Dendritic cell treated with granulocyte-macrophage colony-stimulating factor and Interleukin-4, amounts not matched to agents 40 ng/mL and 50 ng/mL, for 4 days (primary cell): Measurements from ENCODE around the gene TBRG1.

Experiments
- H3K27ac Mint-ChIP-seq: one replicate; pipeline ENCODE4 v1.8.0; 2022; ENCODE audit warnings: mild to moderate bottlenecking, mixed read lengths
- H3K27me3 Mint-ChIP-seq: one replicate; pipeline ENCODE4 v1.8.0; 2022; ENCODE audit warnings: mild to moderate bottlenecking, mixed read lengths
- H3K36me3 Mint-ChIP-seq: one replicate; pipeline ENCODE4 v1.8.0; 2022; ENCODE audit warnings: low read depth, mixed read lengths
- H3K4me1 Mint-ChIP-seq: one replicate; pipeline ENCODE4 v1.8.0; 2022; ENCODE audit warnings: low read depth, mixed read lengths
- H3K4me3 Mint-ChIP-seq: one replicate; pipeline ENCODE4 v1.8.0; 2022; ENCODE audit warnings: mild to moderate bottlenecking, moderate library complexity, mixed read lengths
- H3K9me3 Mint-ChIP-seq: one replicate; pipeline ENCODE4 v1.8.0; 2022; ENCODE audit warnings: mixed read lengths
- intact Hi-C: fragments of 100-400 bp; cut with micrococcal nuclease; formaldehyde crosslinking; loops from one replicate; pipeline ENCODE4 v1.15.0; 2022

TBRG1 gene

DNA sequence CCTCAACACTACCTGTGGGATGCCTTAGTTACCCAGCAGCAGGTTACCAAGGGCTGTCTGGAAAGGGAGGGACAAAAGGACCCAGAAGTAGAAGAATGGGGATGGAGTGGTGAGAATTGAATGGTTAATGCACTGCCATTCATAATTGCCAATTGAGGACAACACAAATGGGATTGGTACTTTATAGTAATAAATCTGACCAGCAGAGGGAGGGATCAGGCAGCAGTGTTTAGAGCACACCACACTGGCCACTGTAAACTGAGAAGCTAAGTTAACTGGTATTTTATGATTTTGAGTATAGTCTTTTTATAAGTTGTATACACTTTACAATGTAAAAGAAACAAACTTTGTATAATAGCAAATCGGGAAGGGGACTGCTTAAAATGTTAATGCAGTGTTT is 10.7 kb downstream of the TBRG1 start:
- no peaks in the 10 kb centered on the region for H3K27me3 Mint-ChIP-seq
- H3K9me3 Mint-ChIP-seq: no peaks in the 10 kb centered on the region
- no peak overlapping the region for H3K27ac Mint-ChIP-seq
- H3K4me3 Mint-ChIP-seq: no peak overlapping the region
- intact Hi-C loops: no loop called here
- H3K36me3 Mint-ChIP-seq: peaks cover 94% of the 10 kb centered on the region
- H3K4me1 Mint-ChIP-seq: no peaks in the 10 kb centered on the region

GRCh38 chr11:124635932-124636331 is 13.3 kb downstream of the TBRG1 start:
- H3K27me3 Mint-ChIP-seq: no peaks in the 10 kb centered on the region
- no peak overlapping the region for H3K4me3 Mint-ChIP-seq
- H3K27ac Mint-ChIP-seq: no peak overlapping the region
- H3K4me1 Mint-ChIP-seq: no peaks in the 10 kb centered on the region
- H3K9me3 Mint-ChIP-seq: no peaks in the 10 kb centered on the region
- H3K36me3 Mint-ChIP-seq: peaks cover 74% of the 10 kb centered on the region
- intact Hi-C loops: no loop called here

GRCh38 chr11:124638500-124638899 is 15.8 kb downstream of the TBRG1 start:
- H3K4me3 Mint-ChIP-seq: no peak overlapping the region
- H3K27ac Mint-ChIP-seq: no peak overlapping the region
- H3K27me3 Mint-ChIP-seq: no peaks in the 10 kb centered on the region
- no peaks in the 10 kb centered on the region for H3K9me3 Mint-ChIP-seq
- peaks cover 48% of the 10 kb centered on the region for H3K36me3 Mint-ChIP-seq
- no peaks in the 10 kb centered on the region for H3K4me1 Mint-ChIP-seq
- intact Hi-C loops: no loop called here

- H3K36me3 Mint-ChIP-seq: peaks cover 42% of the 10 kb centered on the region
- no peak overlapping the region for H3K27ac Mint-ChIP-seq
- intact Hi-C loops: no loop called here
Observed at GRCh38 chr11:124639186-124639585, 16.5 kb downstream of the TBRG1 start.

DNA sequence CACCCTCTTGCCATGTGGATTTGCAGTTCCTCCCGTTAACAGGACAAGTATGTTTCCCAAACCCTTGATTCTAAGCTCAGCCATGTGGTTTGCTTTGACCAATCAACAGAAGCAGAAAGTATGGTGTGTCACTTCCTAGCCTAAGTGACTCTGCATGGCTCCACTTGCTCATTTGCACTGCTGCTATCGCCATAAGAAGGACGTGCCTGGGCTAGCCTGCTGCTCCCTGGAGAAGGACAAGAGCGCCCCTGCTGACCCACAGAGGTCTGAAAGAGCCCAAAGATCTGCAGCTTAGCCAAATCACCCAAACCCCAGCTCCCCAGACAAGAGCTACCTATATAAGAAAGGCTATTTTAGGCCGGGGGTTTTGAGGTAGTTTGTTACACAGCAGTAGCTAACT is 18.0 kb downstream of the TBRG1 start:
- H3K36me3 Mint-ChIP-seq: peaks cover 31% of the 10 kb centered on the region
- peaks cover 7% of the 10 kb centered on the region for H3K4me1 Mint-ChIP-seq
- no peaks in the 10 kb centered on the region for H3K9me3 Mint-ChIP-seq
- H3K27me3 Mint-ChIP-seq: no peaks in the 10 kb centered on the region
- no peak overlapping the region for H3K27ac Mint-ChIP-seq
- intact Hi-C loops: no loop called here
- H3K4me3 Mint-ChIP-seq: no peak overlapping the region

More at GRCh38 chr11:124639186-124639585, 16.5 kb downstream of the TBRG1 start:
- Mint-ChIP-seq H3K9me3 (no peaks in the 10 kb centered on the region), H3K4me3 (no peak overlapping the region), H3K4me1 (no peaks in the 10 kb centered on the region), H3K27me3 (no peaks in the 10 kb centered on the region)

- Mint-ChIP-seq H3K27me3 (no peaks in the 10 kb centered on the region), H3K4me1 (peaks cover 7% of the 10 kb centered on the region), H3K36me3 (peaks cover 12% of the 10 kb centered on the region), H3K27ac (no peak overlapping the region), H3K9me3 (no peaks in the 10 kb centered on the region), H3K4me3 (no peak overlapping the region)
- intact Hi-C loops: no loop called here
Observed at GRCh38 chr11:124642628-124643027, 20.0 kb downstream of the TBRG1 start.

- Mint-ChIP-seq H3K9me3 (no peaks in the 10 kb centered on the region), H3K4me3 (no peak overlapping the region), H3K27me3 (no peaks in the 10 kb centered on the region), H3K27ac (no peak overlapping the region), H3K4me1 (peaks cover 7% of the 10 kb centered on the region), H3K36me3 (peaks cover 7% of the 10 kb centered on the region)
- intact Hi-C loops: no loop called here
Observed at GRCh38 chr11:124643042-124643604, 20.5 kb downstream of the TBRG1 start.

- Mint-ChIP-seq H3K4me3 (no peak overlapping the region), H3K27ac (no peak overlapping the region), H3K27me3 (no peaks in the 10 kb centered on the region), H3K9me3 (no peaks in the 10 kb centered on the region), H3K4me1 (peaks cover 7% of the 10 kb centered on the region), H3K36me3 (no peaks in the 10 kb centered on the region)
- intact Hi-C loops: loop anchor here (1.0 kb wide), 1 partner anchor 193 kb away; no protein-coding TSS in a partner anchor
Observed at GRCh38 chr11:124643605-124644425, 21.2 kb downstream of the TBRG1 start.

- Mint-ChIP-seq H3K4me3 (peak overlapping the region; percentile 27), H3K27ac (no peak overlapping the region), H3K27me3 (no peaks in the 10 kb centered on the region), H3K9me3 (no peaks in the 10 kb centered on the region), H3K36me3 (no peaks in the 10 kb centered on the region), H3K4me1 (peaks cover 7% of the 10 kb centered on the region)
- intact Hi-C loops: loop anchor here (1.0 kb wide), 1 partner anchor 193 kb away; no protein-coding TSS in a partner anchor
Observed at GRCh38 chr11:124644426-124645280, 22.0 kb downstream of the TBRG1 start.

DNA sequence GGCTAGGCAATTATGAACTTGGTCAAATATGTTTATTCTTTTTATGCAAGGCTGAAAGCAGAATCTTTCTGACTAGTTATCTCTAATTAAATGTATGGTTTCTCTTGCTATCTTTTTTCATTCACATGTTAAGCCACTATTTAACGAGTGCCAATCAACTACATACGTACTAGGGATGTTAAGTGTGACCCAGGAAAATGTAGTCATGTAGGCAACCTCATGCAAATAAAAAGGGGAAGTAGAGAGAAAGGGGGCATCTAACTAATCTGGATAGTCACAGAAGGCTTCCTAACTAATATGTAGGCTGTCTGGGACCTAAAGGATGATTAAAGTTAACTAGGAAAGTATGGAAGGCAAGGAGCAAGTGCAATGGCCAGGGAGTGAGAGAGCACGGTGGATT is 23.5 kb downstream of the TBRG1 start:
- no peaks in the 10 kb centered on the region for H3K9me3 Mint-ChIP-seq
- peaks cover 7% of the 10 kb centered on the region for H3K4me1 Mint-ChIP-seq
- H3K4me3 Mint-ChIP-seq: no peak overlapping the region
- H3K36me3 Mint-ChIP-seq: no peaks in the 10 kb centered on the region
- H3K27ac Mint-ChIP-seq: no peak overlapping the region
- no peaks in the 10 kb centered on the region for H3K27me3 Mint-ChIP-seq
- intact Hi-C loops: no loop called here

DNA sequence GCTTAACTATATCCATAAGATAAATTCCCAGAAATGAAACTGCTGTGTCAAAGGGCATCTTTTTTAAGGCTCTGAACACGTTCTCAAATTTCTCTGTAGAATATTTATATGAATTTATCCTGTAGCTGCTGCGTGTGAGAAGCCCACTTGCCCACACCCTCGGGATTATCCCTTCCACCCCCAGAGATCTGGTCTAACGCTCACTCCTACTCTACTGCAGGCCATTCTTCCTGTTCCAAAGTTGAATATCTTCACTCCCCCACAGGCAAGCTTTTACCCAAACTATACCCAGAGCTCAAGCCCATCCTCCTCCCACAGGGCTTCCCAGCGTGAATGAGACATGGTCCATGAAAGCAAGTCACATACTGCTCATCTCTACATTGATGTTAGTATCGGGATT is 25.9 kb downstream of the TBRG1 start:
- Mint-ChIP-seq H3K27me3 (no peaks in the 10 kb centered on the region), H3K4me3 (no peak overlapping the region), H3K27ac (no peak overlapping the region), H3K4me1 (peaks cover 7% of the 10 kb centered on the region), H3K9me3 (no peaks in the 10 kb centered on the region), H3K36me3 (peaks cover 7% of the 10 kb centered on the region)
- intact Hi-C loops: no loop called here

DNA sequence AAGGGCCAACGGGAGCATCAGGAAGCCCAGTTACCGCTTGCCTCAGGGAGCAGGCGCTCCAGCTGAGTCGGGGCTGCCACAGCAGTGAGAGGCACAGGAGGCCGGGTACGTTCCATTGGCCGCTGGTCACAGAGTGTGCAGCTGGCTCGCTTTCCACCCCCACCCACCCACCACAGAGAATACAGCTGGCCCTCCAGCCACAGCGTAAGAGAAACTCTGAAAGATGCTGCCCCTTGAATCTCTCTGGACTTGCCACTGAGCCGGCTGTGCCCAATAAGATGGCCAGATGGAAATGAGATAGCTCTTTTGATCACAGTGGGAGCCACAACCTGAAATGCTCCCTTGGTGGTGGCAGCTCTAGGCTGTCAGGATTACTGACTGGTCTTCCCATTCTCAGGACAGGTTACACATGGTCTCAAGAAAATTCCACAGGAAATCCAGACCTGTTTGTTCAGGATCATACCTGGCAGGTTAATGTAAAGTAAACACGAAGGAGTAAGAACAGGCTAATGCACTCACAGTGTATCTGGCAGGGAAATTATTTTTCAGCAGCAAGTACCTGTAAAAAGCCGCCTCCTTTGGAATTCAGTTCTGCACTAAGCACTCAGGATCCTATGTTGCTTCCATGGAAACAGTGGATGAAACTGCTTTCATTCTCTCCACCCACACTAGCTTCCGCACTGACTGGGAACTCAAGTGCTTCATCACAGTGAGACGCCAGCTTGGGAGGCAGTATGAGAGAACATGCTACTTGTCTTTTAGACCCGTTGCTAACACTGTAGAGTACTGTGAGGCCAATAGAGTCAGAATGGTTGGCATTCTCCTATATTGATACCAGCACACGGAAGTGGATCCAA is 34.3 kb downstream of the TBRG1 start:
- Mint-ChIP-seq H3K4me3 (no peak overlapping the region), H3K9me3 (no peaks in the 10 kb centered on the region), H3K4me1 (no peaks in the 10 kb centered on the region), H3K27ac (no peak overlapping the region), H3K36me3 (peaks cover 8% of the 10 kb centered on the region), H3K27me3 (no peaks in the 10 kb centered on the region)
- intact Hi-C loops: no loop called here

GRCh38 chr11:124657904-124658303 is 35.2 kb downstream of the TBRG1 start:
- Mint-ChIP-seq H3K27me3 (no peaks in the 10 kb centered on the region), H3K36me3 (peaks cover 7% of the 10 kb centered on the region), H3K9me3 (no peaks in the 10 kb centered on the region), H3K4me3 (no peak overlapping the region), H3K27ac (no peak overlapping the region), H3K4me1 (peaks cover 7% of the 10 kb centered on the region)
- intact Hi-C loops: no loop called here
